Calu3 (cell line): ENCODE measurements around the gene PPP4C. TPM values are rescaled to one million over a fixed set of nuclear protein-coding genes. Genes with fewer than 3 reads are reported as not detected.

Experiments used
- BruUV-seq: library from RNA; stranded (reverse); fragments of 400-500 nt; replicated peaks from 2 replicates; lab custom pipeline; 2021; lab: Mats Ljungman, UMichigan
- CTCF ChIA-PET: fragments of 300-600 bp; sonication (Branson Sonifier 250); formaldehyde crosslinking; loops from one replicate; lab custom pipeline; 2022; ENCODE audit warnings: antibody characterized with exemption; lab: Charles Lee
- DNase-seq: peaks from one replicate; pipeline ENCODE4 v3.0.0; 2022
- H3K27ac Mint-ChIP-seq: one replicate; pipeline ENCODE4 v1.8.0; 2022; ENCODE audit warnings: mixed read lengths; ENCODE audit not compliant: unreplicated experiment
- H3K27me3 Mint-ChIP-seq: one replicate; pipeline ENCODE4 v1.8.0; 2022; ENCODE audit warnings: mixed read lengths; ENCODE audit not compliant: unreplicated experiment
- H3K36me3 Mint-ChIP-seq: one replicate; pipeline ENCODE4 v1.8.0; 2022; ENCODE audit warnings: mild to moderate bottlenecking, moderate library complexity, mixed read lengths; ENCODE audit not compliant: insufficient read depth, unreplicated experiment
- H3K4me1 Mint-ChIP-seq: one replicate; pipeline ENCODE4 v1.8.0; 2022; ENCODE audit warnings: mild to moderate bottlenecking, low read depth, mixed read lengths; ENCODE audit not compliant: unreplicated experiment
- H3K4me3 Mint-ChIP-seq: one replicate; pipeline ENCODE4 v1.8.0; 2022; ENCODE audit warnings: mild to moderate bottlenecking, low read depth, moderate library complexity, mixed read lengths; ENCODE audit not compliant: unreplicated experiment
- H3K9me3 Mint-ChIP-seq: one replicate; pipeline ENCODE4 v1.8.0; 2022; ENCODE audit warnings: low read depth, mixed read lengths; ENCODE audit not compliant: unreplicated experiment
- CTCF ChIP-seq: fragments of 200-600 bp; IDR thresholded peaks from one replicate; pipeline ENCODE4 v1.8.0; 2022; ENCODE audit warnings: antibody characterized with exemption; ENCODE audit not compliant: unreplicated experiment
- intact Hi-C: fragments of 100-400 bp; cut with micrococcal nuclease; formaldehyde crosslinking; loops from one replicate; pipeline ENCODE4 v1.10.0; 2022; ENCODE audit not compliant: unreplicated experiment
- total RNA-seq: library from RNA; stranded (reverse); gene quantifications from 2 replicates; pipeline ENCODE4 v1.2.3, GENCODE V29; 2022

PPP4C gene
- total RNA-seq, 1 experiment from 2014 or later: 184 TPM

GRCh38 chr16:30117768-30118167 is 42.0 kb downstream of the PPP4C start:
- intact Hi-C loops: no loop called here
- no peak overlapping the region for H3K4me3 Mint-ChIP-seq
- H3K27me3 Mint-ChIP-seq: no peaks in the 10 kb centered on the region
- CTCF ChIA-PET: no interaction called here
- H3K27ac Mint-ChIP-seq: no peak overlapping the region
- no peak for TF ChIP-seq CTCF
- H3K4me1 Mint-ChIP-seq: peaks cover 60% of the 10 kb centered on the region
- peaks cover 55% of the 10 kb centered on the region for H3K36me3 Mint-ChIP-seq
- no peaks in the 10 kb centered on the region for H3K9me3 Mint-ChIP-seq
- DNase-seq: no peak
- BruUV-seq: no TSS peak

GRCh38 chr16:30119428-30119827 is 43.6 kb downstream of the PPP4C start:
- TSS peak; percentile 27 for BruUV-seq
- H3K4me1 Mint-ChIP-seq: peaks cover 52% of the 10 kb centered on the region
- CTCF ChIA-PET: no interaction called here
- no peaks in the 10 kb centered on the region for H3K27me3 Mint-ChIP-seq
- peaks cover 50% of the 10 kb centered on the region for H3K36me3 Mint-ChIP-seq
- intact Hi-C loops: no loop called here
- DNase-seq: no peak
- H3K4me3 Mint-ChIP-seq: no peak overlapping the region
- no peaks in the 10 kb centered on the region for H3K9me3 Mint-ChIP-seq
- H3K27ac Mint-ChIP-seq: no peak overlapping the region
- no peak for TF ChIP-seq CTCF

GRCh38 chr16:30120340-30121105 is 44.7 kb downstream of the PPP4C start:
- CTCF ChIA-PET: interaction anchor here (1.3 kb wide), 1 partner anchor 8 kb away, joined by 4 read pairs; no protein-coding TSS in a partner anchor
- no peak for TF ChIP-seq CTCF
- Mint-ChIP-seq H3K27me3 (no peaks in the 10 kb centered on the region), H3K4me3 (no peak overlapping the region), H3K36me3 (peaks cover 42% of the 10 kb centered on the region), H3K9me3 (no peaks in the 10 kb centered on the region), H3K27ac (no peak overlapping the region), H3K4me1 (peaks cover 42% of the 10 kb centered on the region)
- intact Hi-C loops: no loop called here
- no TSS peak for BruUV-seq
- no peak for DNase-seq

DNA sequence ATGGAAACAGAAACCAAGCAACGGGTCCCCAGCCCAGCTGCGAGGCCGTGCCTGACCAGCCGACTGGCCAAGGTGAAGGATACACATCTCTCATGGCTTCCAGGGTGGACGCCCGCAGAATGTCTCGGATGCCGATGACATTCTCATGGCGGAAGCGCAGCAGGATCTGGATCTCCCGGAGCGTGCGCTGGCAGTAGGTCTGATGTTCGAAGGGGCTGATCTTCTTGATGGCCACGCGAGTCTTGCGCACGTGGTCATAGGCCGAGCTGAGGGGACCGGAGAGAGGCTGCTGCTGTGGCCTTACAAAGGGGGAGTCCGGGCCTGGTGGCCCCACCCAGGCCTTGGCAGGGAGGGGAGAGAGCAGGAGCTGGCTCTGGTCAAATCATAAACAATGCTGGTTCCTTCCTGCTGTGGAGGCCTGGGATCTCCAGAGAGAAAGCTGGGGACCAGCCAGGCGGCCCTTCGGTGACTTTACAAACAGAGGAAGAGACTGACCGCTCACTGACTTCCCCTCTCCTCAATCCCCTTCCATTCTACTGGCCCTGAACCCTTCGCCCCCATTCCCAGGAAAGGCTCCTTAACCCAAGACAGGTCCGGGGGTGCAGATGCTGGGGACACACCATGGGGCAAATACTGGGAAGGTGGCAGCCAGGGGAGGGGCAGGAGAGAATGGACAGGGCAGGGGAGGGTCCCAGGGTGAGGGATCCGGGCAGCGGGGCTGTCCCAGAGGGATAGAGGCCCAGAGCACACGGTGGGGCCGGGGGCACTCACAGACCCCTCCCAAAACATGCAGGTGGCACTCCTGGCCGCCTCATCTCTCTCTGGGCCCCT is 46.2 kb downstream of the PPP4C start:
- intact Hi-C loops: no loop called here
- Mint-ChIP-seq H3K27ac (peak overlapping the region; percentile 40), H3K36me3 (peaks cover 38% of the 10 kb centered on the region), H3K4me1 (peaks cover 39% of the 10 kb centered on the region), H3K4me3 (peak overlapping the region; percentile 90), H3K9me3 (no peaks in the 10 kb centered on the region), H3K27me3 (no peaks in the 10 kb centered on the region)
- no peak for TF ChIP-seq CTCF
- no TSS peak for BruUV-seq
- DNase-seq: no peak
- CTCF ChIA-PET: interaction anchor here (0.7 to 1.3 kb wide), 2 partner anchors 10 to 435 kb away, joined by 3 to 4 read pairs; no protein-coding TSS in a partner anchor
